Measurements from ENCODE around the gene EEF1AKMT4.
"Not testable (repeated sequence)": the region's sequence is repeated elsewhere in the genome, so short reads cannot be mapped to it uniquely, and the experiment has no call there.

EEF1AKMT4 gene

DNA sequence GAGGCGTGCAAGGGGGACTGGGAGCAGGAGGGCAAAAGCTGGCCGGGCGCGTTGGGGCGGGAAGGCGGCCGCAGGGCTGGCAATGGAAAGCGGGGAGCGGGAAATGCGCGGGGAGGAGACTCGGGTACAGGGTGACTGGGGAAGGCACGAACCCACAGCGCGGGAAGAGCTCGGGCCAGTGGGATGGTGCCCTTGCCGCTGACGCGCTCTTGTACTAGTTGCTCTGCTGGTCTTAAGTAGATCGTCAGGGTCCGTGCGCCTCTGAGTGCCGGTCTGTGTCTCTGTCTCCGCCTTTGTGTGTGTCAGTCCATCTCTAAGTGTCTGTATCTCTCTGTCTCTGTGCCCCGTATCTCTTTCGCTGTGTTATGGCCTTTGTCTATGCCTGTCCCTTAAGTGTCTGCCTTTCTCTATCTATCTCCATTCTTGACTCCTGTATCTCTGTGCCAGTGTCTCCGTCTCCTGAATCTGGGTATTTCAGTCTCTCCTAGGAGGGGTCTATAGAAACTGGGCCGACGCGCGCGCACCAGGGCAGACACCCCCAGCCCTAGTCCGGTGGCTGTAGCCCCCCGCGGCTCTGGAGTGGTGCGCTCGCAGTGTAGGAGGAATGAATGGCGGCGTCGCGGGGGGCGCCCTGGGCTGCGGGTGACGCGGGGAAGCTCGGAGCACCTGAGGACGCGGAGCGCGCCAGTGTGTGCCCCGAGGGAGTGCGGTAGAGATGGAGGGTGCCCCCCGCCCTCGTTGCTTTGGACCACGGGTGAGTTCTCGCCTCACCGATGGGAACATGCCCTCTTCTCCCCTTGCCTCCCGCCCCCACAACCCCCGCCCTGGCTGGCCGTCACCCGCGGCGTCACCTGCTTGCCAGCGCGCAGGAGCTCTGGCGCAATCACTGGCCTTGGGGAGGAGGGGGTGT lies 12.6 kb downstream of the EEF1AKMT4 start:
- no peak for DNase-seq

DNA sequence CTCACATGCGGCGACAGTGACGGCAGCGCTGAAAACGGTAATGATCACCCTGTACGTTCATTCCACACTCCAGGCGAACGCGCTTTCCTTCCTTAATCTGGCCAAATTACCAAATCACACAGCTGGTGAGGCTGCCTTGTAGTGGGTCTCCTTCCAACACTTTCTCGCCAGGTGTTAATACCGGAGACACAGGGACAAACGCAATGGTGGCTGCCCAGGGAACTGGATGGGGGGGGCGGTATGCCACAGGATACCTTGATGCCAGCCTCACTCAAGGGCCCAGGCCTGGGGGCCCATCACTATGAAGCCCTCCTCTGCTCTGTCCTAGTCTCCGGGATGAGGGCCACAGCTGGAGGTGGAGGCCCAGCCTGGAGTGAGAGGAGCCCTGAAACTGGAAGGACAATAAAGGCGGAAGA lies 13.3 kb downstream of the EEF1AKMT4 start:
- no peak for DNase-seq

DNA sequence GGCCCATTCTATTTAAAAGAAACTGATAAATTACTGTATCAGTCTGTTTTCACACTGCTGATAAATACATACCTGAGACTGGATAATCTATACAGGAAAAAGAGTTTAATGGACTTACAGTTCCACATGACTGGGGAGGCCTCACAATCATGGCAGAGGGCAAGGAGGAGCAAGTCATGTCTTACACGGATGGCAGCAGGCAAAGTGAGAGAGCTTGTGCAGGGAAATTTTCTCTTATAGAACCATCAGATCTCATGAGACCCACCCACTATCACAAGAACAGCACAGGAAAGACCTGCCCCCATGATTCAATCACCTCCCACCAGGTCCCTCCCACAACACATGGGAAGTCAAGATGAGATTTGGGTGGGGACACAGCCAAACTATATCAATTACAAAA lies 17.8 kb downstream of the EEF1AKMT4 start:
- not testable (repeated sequence) for DNase-seq

DNA sequence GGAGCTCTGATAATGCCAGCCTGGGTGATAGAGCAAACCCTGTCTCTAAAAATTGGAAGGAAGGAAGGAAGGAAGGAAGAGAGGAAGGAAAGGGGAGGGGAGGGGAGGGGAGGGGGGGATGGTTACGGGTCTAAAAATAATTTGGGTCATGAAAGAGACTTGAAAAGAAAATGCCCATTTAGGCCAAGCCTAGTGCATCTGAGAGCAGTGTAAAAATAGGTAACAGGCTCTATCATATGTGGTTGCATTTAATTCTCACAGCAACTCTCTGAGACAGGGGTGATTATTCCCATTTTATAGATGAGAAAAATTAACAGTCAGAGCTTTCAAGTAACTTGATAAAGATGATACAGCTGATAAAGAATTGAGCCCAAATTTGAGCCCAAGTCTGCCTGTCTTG lies 22.8 kb downstream of the EEF1AKMT4 start:
- DNase-seq: no peak

DNA sequence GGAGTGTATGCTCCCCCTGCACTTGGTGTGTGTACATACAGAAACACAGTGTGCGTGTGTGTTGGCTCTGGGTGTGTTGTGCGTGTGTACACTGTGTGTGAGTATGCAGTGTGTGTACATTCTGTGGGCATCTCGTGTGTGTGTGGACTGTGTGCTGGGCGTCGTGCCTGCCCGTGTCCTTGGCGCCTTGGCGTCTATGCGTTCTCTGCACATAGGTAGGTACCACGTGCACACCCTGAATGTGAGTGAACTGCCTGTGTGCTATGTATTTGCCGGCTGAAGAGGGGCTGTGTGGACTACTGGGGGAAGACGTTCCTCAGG lies 25.9 kb downstream of the EEF1AKMT4 start:
- DNase-seq: no peak

DNA sequence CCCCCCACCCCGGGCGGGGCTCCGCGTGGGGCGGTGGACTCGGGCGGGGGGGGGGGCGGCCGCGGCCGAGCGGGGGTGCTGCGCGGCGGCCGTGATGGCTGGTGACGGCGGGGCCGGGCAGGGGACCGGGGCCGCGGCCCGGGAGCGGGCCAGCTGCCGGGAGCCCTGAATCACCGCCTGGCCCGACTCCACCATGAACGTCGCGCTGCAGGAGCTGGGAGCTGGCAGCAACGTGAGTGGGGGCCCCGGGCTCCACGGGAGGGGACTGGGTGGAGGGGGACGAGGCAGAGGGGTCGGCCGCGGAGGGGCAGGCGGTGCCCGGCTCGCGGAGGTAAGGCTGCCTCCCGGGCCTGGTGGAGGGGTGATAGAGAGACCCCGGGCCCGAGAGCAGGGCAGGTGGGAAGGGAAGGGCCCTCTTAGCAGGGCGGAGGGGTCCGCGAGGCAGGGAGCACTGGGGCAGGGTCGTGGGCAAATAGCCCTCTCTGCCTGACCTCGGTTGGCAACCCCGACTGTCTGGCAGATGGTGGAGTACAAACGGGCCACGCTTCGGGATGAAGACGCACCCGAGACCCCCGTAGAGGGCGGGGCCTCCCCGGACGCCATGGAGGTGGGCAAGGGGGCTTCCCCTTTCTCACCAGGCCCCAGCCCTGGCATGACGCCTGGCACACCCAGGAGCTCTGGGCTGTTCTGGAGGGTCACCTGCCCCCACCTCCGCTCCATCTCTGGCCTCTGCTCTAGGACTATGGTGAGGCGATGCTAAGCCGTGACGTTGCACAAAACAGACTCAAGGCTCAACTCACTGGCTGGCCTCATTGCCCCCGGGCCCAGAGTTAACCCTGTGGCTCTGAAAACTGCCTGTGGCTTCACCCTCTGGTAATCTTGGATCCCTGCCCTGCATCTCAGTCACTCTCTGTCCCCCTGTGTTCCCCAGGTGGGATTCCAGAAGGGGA lies 26.8 kb downstream of the EEF1AKMT4 start, which contains the start of gene ECE2:
Gene ECE2 (plus strand): TSS at position 62 of the 950 bp plus-strand sequence. CDS start 132 bp downstream, at position 194.
- DNase-seq: no peak

DNA sequence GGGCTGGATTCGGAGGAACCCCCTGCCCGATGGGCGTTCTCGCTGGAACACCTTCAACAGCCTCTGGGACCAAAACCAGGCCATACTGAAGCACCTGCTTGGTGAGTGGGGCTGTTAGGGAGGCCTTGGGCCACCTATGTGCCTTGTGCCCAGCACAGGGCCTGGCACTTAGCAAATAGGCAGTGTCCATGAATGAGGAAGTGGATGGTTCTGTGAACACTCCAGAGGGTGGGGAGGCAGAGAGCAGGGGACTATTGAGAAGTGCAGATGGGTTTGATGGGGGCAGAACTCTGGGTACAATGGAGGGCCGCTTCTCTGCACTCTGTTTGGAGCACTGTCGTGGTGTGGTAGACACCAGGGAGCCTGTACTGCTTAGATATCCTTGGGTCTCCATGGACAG lies 27.9 kb downstream of the EEF1AKMT4 start:
- no peak for DNase-seq

DNA sequence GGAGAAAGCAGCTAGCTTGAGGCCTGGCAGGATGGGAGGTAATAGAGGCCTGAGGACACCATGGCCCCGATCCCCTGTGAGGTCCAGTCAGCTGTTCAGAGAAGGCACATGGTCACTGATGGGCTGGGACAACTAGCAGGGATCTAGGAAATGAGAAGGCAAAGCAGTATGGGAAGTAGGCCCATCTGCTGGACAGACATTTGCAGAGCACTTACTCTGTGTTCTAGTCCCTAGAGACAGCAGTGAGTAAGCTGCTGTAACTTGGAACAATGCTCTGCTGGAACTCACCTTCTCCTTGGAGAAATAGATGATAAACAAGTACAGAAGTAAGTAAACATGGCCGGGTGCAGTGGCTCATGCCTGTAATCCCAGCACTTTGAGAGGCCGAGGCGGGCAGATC lies 33.5 kb downstream of the EEF1AKMT4 start:
- no peak for DNase-seq

DNA sequence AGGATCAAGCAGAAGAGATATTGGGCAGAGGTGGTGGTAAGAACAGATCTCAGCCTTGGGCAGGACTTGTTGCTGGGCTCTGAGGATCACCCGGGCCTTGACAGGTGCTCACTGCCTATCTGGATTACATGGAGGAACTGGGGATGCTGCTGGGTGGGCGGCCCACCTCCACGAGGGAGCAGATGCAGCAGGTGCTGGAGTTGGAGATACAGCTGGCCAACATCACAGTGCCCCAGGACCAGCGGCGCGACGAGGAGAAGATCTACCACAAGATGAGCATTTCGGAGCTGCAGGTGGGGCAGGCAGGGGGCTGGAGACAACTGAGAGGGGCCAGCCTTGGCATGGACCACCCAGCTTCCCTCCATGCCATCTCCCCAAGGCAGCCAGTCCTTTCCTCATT lies 34.2 kb downstream of the EEF1AKMT4 start:
- DNase-seq: no peak

DNA sequence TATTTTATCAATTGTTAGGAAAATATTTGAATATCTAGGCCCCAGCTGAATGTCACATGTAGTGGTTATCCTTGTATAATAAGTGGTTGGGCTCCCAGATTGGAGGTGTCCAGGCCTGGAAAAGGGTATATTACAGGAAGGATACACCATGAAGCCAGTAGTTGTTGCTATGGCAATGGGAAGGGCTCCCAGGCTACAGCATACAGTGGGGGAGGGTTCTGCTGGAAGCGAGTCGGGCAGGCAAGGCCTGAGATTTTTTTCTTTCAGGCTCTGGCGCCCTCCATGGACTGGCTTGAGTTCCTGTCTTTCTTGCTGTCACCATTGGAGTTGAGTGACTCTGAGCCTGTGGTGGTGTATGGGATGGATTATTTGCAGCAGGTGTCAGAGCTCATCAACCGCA lies 35.2 kb downstream of the EEF1AKMT4 start:
- no peak for DNase-seq

DNA sequence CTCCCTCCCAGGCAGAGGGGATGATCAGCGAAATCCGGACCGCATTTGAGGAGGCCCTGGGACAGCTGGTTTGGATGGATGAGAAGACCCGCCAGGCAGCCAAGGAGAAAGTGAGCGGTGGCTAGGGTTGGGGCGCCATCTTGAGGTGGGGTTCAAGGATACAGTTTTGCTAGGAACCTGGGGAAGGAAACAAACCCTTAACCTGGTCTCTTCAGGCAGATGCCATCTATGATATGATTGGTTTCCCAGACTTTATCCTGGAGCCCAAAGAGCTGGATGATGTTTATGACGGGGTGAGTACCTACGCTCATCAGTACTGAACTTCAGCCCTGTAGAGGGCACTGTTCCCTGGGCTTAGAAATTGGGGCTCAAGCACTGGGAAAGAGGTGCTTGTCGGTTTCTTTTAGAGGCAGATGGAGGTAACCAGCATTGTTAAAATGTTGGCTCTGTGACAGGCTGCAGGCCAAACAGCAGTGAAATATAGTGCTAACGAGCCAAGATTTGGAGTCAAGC lies 40.0 kb downstream of the EEF1AKMT4 start:
- peak; percentile 33 for DNase-seq

DNA sequence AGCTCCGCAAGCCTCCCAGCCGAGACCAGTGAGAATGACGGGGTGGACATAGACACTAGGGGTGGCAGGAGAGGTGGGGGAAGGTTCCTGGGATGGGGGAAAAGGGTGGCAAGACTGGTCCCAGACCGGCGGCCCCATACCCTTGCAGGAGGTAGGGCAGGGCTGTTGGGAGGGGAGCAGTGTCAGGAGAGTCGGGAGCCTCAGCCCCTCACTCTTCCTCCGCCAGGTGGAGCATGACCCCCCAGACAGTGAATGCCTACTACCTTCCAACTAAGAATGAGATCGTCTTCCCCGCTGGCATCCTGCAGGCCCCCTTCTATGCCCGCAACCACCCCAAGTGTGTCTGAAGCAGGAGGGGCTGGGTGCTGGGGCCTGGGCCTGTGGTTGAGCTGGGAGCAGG lies 40.9 kb downstream of the EEF1AKMT4 start:
- no peak for DNase-seq

DNA sequence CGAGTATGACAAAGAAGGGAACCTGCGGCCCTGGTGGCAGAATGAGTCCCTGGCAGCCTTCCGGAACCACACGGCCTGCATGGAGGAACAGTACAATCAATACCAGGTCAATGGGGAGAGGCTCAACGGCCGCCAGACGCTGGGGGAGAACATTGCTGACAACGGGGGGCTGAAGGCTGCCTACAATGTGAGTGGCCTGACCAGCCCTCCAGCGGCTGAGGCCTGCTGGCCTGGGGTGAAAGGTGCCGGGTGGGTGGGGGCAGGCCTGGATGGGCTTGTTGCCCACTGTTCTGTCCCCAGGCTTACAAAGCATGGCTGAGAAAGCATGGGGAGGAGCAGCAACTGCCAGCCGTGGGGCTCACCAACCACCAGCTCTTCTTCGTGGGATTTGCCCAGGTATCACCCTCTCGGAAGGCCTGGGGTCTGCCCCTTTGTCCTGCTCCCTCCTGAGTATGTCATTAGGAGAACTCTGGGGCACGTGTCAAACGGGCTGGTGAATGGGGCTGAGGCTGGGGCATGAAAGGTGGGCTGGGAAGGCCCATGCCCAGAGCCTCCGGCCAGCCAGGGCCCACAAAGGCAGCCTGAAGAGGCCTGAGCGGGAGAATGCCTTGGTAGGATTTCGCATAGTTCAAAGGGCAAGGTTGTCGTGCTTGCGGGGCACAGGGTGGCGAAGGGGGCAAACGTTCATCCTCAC lies 41.7 kb downstream of the EEF1AKMT4 start:
- no peak for DNase-seq

DNA sequence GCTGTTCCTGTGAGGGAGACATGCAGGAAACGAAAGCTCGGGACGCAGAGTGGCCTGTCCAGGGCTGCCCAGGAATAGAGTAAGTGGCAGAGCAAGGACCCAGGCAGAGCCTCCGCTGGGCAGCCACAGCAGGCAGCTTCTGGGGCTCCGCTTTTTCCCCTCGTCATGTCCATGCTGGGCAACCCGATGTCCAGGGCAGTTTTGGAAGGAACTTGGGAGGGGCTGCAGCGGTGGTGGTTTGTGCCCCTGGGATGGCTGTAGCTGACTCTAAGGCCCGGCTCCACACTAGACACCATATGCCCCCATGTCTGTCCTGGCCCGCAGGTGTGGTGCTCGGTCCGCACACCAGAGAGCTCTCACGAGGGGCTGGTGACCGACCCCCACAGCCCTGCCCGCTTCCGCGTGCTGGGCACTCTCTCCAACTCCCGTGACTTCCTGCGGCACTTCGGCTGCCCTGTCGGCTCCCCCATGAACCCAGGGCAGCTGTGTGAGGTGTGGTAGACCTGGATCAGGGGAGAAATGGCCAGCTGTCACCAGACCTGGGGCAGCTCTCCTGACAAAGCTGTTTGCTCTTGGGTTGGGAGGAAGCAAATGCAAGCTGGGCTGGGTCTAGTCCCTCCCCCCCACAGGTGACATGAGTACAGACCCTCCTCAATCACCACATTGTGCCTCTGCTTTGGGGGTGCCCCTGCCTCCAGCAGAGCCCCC lies 42.4 kb downstream of the EEF1AKMT4 start:
- DNase-seq: no peak

DNA sequence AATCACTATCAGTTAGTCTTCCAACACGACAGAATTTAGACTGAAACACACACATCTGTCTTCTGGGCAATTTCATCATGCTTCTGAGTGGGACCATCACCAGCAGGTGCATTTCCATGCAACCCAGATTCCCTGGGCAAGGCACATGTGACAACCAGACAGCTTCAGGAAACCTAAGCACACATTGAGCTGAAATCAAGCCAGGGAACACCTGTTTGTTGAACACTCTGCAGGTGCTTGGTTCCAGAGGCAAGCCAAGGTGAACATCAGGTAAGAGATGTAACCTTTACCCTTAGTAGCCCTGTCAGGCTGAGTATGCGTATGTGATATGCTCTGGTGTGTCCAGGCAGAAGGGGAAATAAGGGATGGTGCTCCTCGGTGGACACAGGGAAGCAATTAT lies 46.3 kb downstream of the EEF1AKMT4 start:
- no peak for DNase-seq

DNA sequence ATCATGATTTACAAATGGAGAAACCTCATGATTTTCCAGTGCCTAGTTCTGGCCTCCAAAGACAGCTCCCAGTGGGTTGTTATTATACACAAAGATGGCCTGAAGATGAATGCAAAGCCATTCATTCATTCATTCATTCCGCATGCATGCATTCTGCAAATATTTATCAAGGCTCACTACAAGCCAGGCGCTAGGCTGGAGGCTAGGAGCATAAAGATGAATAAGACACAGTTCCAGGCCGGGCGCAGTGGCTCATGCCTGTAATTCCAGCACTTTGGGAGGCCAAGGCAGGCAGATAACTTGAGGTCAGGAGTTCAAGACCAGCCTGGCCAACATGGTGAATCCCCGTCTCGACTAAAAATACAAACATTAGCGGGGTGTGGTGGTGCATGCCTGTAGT lies 47.1 kb downstream of the EEF1AKMT4 start:
- no peak for DNase-seq

DNA sequence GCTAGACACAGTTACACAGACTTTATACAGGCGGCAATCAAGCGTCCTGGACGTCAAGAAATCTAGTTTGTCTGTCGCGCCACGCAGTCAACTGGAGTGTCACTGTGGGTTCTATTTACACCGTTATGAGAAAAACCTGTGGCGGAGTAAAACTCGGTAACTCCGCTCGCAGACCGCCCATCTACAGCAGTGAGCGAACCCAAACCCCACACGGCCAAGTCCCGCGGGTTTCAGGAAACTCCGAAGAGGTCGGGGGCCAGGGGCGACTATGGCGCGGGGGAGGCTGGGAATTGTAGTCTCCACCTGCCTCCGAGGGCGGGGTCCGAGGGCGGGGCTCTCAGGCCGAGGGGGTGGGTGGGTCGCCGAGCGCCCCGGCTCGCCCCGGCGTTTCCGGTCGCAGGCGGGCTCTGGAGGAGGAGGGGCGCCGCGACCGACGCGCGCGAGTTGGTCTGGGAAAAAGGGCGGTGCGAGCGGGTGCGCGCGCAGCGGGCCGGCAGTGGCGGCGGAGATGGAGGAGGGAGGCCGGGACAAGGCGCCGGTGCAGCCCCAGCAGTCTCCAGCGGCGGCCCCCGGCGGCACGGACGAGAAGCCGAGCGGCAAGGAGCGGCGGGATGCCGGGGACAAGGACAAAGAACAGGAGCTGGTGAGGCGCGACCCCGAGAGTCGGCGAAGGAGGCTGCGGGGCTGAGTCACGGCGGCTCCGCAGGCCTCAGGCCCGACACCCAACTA lies 49.5 kb downstream of the EEF1AKMT4 start, which contains the start of gene PSMD2:
Gene PSMD2 (plus strand): TSS at position 483 of the 729 bp plus-strand sequence. CDS start 26 bp downstream, at position 509.
- DNase-seq: peak; percentile 94

DNA sequence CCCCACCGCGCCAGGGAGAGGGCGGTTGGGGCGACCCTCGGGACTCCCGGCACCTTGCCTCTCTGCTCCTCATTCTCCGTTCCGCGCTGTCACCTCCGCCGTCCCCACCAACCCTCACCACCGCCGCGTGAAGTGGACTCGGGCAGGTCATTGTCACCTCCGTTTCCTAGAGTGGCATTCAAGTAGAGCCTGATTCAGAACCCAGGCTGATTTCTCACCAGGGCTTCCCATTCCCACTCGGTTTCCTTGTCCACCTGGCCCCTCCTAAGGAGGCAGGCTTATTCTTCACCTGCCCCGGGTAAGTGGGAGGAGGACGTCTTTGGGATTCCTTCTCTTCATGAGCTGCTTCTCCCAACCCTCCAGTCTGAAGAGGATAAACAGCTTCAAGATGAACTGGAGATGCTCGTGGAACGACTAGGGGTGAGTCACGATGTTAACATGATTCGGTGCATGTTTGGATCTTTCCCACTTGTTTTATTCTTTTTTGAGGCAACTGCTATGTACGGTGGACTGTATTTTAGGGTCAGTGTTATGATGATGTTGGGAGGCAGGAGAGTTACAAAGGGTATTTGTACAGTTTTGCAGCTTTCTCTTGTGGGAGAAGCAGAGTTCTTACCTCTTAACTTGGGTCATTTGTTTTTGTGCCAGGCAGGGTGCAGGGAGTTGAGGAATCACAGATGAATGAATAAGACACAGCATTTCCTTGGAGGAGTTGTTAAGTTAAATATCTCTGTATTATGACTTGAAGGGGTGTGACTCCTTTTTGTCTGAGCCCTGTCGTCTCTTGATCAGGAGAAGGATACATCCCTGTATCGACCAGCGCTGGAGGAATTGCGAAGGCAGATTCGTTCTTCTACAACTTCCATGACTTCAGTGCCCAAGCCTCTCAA lies 50.3 kb downstream of the EEF1AKMT4 start:
- no peak for DNase-seq

DNA sequence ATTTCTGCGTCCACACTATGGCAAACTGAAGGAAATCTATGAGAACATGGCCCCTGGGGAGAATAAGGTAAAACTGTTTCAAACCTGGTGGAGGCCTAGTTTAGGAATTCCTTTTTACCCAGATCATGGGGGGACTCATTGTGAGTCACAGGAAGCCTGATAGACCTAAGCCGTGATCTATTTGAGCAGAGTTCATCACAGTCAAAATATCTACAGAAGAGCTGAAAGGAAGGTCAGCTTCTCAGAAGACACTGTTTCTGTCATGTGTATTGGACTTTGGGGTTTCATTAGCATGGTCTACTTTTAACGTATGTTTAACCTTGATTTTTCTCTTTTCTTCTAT lies 50.9 kb downstream of the EEF1AKMT4 start:
- DNase-seq: no peak

DNA sequence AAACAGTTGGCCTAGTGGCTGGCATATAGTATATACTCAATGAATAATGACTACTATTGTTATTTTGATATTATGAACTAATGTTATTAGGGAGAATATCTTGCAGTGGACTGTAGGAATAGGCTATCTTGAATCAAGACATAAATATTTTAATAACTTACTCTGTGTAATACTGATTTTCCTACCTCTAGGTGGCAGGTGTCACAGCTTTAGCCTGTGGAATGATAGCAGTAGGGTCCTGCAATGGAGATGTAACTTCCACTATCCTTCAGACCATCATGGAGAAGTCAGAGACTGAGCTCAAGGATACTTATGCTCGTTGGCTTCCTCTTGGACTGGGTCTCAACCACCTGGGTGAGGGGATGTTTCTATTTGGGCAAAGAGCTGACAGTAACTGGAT lies 56.1 kb downstream of the EEF1AKMT4 start:
- DNase-seq: no peak

Measured in GDM1 (cell line).